ENCODE data around the gene ZNF747. TPM values are rescaled to one million over a fixed set of nuclear protein-coding genes. Genes with fewer than 3 reads are reported as not detected.

ZNF747 gene
- total and polyA plus RNA-seq, 2 donors (not counting 3 experiments of a cell fraction or from before 2014, with no cell fraction given), result 6.4 to 7.2 TPM

DNA sequence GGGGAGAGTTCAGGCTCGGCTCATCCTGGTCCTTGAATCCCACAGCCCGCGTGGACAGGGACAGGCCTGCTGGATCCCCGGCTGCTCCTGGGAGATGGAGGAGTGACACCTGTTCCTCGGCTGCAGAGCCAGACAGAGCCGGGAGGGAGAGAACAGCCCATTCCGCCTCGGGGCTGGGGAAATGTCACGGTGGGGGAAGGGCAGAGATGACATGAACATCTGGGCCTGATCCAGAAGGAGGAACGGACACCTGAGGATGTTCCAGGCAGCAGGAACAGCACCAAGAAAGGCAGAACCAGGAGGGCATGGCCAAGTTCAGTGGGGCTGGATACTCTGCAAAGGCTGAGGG, 21.4 kb upstream of the ZNF747 start:
- DNase-seq (ENCODE audit: low read depth, low spot score), result no peak
- ChIA-PET POLR2A (no interaction called here), CTCF (no interaction called here)
- no peak for FAIRE-seq
- dilution Hi-C loops (cut with MboI; ENCODE audit: extremely low pct_ligation_motif_present, low sequenced_read_pairs) (no loop called here), intact Hi-C loops (cut with micrococcal nuclease) (no loop called here)
- Histone ChIP-seq H3K79me2 (ENCODE audit: control insufficient read depth, insufficient read depth, low read length) (peaks cover 23% of the 10 kb centered on the region), H3K36me3 (ENCODE audit: control insufficient read depth in 2 of 2, extremely low read depth in 1 of 2, insufficient read depth in 2 of 2, low read length in 2 of 2) (peaks cover 3 to 9% of the 10 kb centered on the region in 2 experiments), H3K4me3 (replicated peaks in 1 of 3; ENCODE audit: insufficient read depth in 1 of 3, low read depth in 1 of 3, low read length in 3 of 3) (no peak overlapping the region), H3K9me1 (replicated peaks; ENCODE audit: control insufficient read depth, extremely low read depth, insufficient read depth, low read length) (no peaks in the 10 kb centered on the region), H3K9me3 (replicated peaks; ENCODE audit: control insufficient read depth, insufficient read depth, low read length) (no peaks in the 10 kb centered on the region), H3K27me3 (ENCODE audit: control insufficient read depth in 2 of 2, insufficient read depth in 2 of 2, low read length in 2 of 2) (no peaks in the 10 kb centered on the region), H2AFZ (ENCODE audit: low read depth, low read length) (no peak overlapping the region), H3K27ac (ENCODE audit: insufficient read depth, low read depth, low read length) (no peak overlapping the region), H4K20me1 (replicated peaks; ENCODE audit: control insufficient read depth, extremely low read depth, insufficient read depth, low read length) (no peaks in the 10 kb centered on the region), H3K9ac (replicated peaks; ENCODE audit: extremely low read depth, insufficient read depth, low read length) (no peak overlapping the region), H3K4me1 (ENCODE audit: control insufficient read depth, extremely low read depth, insufficient read depth, low read length) (peaks cover 12% of the 10 kb centered on the region), H3K4me2 (ENCODE audit: insufficient read depth, low read length) (no peak overlapping the region)
- BruUV-seq (replicated peaks), result no TSS peak
- TF ChIP-seq, protein P1, sequence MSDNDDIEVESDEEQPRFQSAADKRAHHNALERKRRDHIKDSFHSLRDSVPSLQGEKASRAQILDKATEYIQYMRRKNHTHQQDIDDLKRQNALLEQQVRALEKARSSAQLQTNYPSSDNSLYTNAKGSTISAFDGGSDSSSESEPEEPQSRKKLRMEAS (IDR thresholded peaks at IDR 0.05; ENCODE audit: insufficient read depth, insufficient read length), result no peak
- TF ChIP-seq GATA2 (IDR thresholded peaks at IDR 0.05; ENCODE audit: insufficient read depth, insufficient read length, low read depth, low read length) (no peak), MYC (IDR thresholded peaks at IDR 0.05; ENCODE audit: low read depth, low read length) (no peak), JUN (IDR thresholded peaks at IDR 0.05; ENCODE audit: borderline replicate concordance, insufficient read depth, insufficient read length, low read depth) (no peak), POLR2A (IDR thresholded peaks at IDR 0.05; ENCODE audit: low read depth, low read length) (no peak), FOS (IDR thresholded peaks at IDR 0.05; ENCODE audit: borderline replicate concordance, insufficient read depth, low read length) (no peak), EZH2 (IDR thresholded peaks at IDR 0.05; ENCODE audit: borderline replicate concordance, low read depth, low read length, severe bottlenecking) (no peak), POLR2AphosphoS5 (IDR thresholded peaks at IDR 0.05; ENCODE audit: insufficient read depth, low read depth, low read length) (no peak)
- TF ChIP-seq, protein P2, sequence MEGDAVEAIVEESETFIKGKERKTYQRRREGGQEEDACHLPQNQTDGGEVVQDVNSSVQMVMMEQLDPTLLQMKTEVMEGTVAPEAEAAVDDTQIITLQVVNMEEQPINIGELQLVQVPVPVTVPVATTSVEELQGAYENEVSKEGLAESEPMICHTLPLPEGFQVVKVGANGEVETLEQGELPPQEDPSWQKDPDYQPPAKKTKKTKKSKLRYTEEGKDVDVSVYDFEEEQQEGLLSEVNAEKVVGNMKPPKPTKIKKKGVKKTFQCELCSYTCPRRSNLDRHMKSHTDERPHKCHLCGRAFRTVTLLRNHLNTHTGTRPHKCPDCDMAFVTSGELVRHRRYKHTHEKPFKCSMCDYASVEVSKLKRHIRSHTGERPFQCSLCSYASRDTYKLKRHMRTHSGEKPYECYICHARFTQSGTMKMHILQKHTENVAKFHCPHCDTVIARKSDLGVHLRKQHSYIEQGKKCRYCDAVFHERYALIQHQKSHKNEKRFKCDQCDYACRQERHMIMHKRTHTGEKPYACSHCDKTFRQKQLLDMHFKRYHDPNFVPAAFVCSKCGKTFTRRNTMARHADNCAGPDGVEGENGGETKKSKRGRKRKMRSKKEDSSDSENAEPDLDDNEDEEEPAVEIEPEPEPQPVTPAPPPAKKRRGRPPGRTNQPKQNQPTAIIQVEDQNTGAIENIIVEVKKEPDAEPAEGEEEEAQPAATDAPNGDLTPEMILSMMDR (IDR thresholded peaks at IDR 0.05; ENCODE audit: extremely low read depth in 1 of 2, insufficient read depth in 1 of 2, low read depth in 1 of 2, low read length in 2 of 2), result no peak
